K562 (cell line): Measurements from ENCODE around the gene TBP.

Experiments
- CTCF ChIP-seq, 3 experiments: IDR thresholded peaks in 2 of 3; conservative IDR thresholded peaks in 1 of 3; 2 replicates each; pipeline ENCODE4 v1.5.1; 2011 to 2012; ENCODE audit warnings: low read length in 3 of 3, mild to moderate bottlenecking in 3 of 3, control low read depth in 2 of 3, improper control_type of control experiment in 1 of 3, inconsistent platforms in 1 of 3, low read depth in 1 of 3, mixed read lengths in 1 of 3, moderate library complexity in 1 of 3; ENCODE audit not compliant: insufficient read depth in 2 of 3
- FOXK1 ChIP-seq: sonication (generic); formaldehyde crosslinking; IDR thresholded peaks from 2 replicates; pipeline ENCODE4 v1.8.0; 2022; ENCODE audit warnings: missing genetic modification reagents, mild to moderate bottlenecking, borderline replicate concordance
- HDGF ChIP-seq: fragments of 450-650 bp; IDR thresholded peaks from 2 replicates; pipeline ENCODE4 v1.6.1; 2016
- KLF13 ChIP-seq: fragments of 450-650 bp; IDR thresholded peaks from 2 replicates; pipeline ENCODE4 v1.6.1; 2016; ENCODE audit warnings: missing genetic modification characterization, low read depth, mild to moderate bottlenecking, missing compliant biosample characterization, moderate library complexity, borderline replicate concordance
- MNT ChIP-seq, 2 experiments: fragments of 450-650 bp; conservative IDR thresholded peaks; 2 replicates each; pipeline ENCODE4 v1.6.1; 2017; ENCODE audit warnings: mild to moderate bottlenecking in 2 of 2, moderate library complexity in 2 of 2
- ZNF121 ChIP-seq: sonication (generic); formaldehyde crosslinking; conservative IDR thresholded peaks from 2 replicates; pipeline ENCODE4 v1.8.0; 2022; ENCODE audit warnings: missing genetic modification reagents
- TF ChIP-seq, protein P1 (sequence below): fragments of 450-650 bp; IDR thresholded peaks from 2 replicates; pipeline ENCODE4 v1.6.1; 2016; ENCODE audit warnings: mild to moderate bottlenecking

- TF ChIP-seq ZNF121 (CRISPR knock-in tag) (no peak), FOXK1 (no peak), MNT (conservative IDR thresholded peaks at IDR 0.05) (no peak), KLF13 (no peak), HDGF (no peak), CTCF (IDR thresholded peaks at IDR 0.05 in 2 of 3, conservative IDR thresholded peaks at IDR 0.05 in 1 of 3; ENCODE audit: insufficient read depth in 2 of 3, low read depth in 1 of 3, low read length in 3 of 3) (no peak)
- TF ChIP-seq, protein P1, sequence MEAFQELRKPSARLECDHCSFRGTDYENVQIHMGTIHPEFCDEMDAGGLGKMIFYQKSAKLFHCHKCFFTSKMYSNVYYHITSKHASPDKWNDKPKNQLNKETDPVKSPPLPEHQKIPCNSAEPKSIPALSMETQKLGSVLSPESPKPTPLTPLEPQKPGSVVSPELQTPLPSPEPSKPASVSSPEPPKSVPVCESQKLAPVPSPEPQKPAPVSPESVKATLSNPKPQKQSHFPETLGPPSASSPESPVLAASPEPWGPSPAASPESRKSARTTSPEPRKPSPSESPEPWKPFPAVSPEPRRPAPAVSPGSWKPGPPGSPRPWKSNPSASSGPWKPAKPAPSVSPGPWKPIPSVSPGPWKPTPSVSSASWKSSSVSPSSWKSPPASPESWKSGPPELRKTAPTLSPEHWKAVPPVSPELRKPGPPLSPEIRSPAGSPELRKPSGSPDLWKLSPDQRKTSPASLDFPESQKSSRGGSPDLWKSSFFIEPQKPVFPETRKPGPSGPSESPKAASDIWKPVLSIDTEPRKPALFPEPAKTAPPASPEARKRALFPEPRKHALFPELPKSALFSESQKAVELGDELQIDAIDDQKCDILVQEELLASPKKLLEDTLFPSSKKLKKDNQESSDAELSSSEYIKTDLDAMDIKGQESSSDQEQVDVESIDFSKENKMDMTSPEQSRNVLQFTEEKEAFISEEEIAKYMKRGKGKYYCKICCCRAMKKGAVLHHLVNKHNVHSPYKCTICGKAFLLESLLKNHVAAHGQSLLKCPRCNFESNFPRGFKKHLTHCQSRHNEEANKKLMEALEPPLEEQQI = no peak
These were observed 21.2 kb upstream of the TBP start for GRCh38 chr6:170532867-170533488.
